Breast epithelium (tissue), 3 donors: ENCODE measurements around the gene CSMD2.

Experiments used
- POLR2A ChIP-seq: fragments of 450-650 bp; IDR thresholded peaks from one replicate; pipeline ENCODE4 v1.6.1; 2016; ENCODE audit warnings: antibody characterized with exemption, mild to moderate bottlenecking, moderate library complexity
- TF ChIP-seq, protein P1 (sequence below), 3 donors: fragments of 450-650 bp; IDR thresholded peaks; one replicate each; pipeline ENCODE4 v1.5.1; 2016 to 2017; ENCODE audit warnings: antibody characterized with exemption in 3 of 3, mild to moderate bottlenecking in 3 of 3, moderate library complexity in 3 of 3

DNA sequence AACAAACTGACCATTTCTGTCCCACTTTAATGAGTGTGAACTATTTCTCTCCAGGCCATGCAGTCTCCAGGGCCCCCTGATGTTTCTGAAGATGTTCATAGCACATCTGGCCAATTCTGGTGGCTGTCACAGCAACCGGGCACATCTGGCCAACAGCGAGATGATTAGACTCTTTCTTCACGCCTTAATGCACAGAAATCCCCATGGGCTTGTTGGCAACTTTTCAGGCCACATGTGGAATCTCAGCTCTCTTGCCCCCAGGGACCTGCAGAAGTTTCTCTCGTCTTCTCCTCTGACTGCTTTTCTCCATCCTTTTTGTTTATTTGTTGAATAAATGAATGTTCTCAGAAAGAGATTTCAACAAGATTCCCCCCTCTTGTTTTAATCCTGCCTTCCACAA, 372.4 kb downstream of the CSMD2 start:
- TF ChIP-seq, protein P1, sequence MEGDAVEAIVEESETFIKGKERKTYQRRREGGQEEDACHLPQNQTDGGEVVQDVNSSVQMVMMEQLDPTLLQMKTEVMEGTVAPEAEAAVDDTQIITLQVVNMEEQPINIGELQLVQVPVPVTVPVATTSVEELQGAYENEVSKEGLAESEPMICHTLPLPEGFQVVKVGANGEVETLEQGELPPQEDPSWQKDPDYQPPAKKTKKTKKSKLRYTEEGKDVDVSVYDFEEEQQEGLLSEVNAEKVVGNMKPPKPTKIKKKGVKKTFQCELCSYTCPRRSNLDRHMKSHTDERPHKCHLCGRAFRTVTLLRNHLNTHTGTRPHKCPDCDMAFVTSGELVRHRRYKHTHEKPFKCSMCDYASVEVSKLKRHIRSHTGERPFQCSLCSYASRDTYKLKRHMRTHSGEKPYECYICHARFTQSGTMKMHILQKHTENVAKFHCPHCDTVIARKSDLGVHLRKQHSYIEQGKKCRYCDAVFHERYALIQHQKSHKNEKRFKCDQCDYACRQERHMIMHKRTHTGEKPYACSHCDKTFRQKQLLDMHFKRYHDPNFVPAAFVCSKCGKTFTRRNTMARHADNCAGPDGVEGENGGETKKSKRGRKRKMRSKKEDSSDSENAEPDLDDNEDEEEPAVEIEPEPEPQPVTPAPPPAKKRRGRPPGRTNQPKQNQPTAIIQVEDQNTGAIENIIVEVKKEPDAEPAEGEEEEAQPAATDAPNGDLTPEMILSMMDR (IDR thresholded peaks at IDR 0.05) = no peak
- TF ChIP-seq POLR2A = no peak
